Hematopoietic multipotent progenitor cell treated with erythropoietin and hydrocortisone succinate and interleukin-3 and kit ligand, for 4 days (in vitro differentiated cells): Measurements from ENCODE around the gene EMC9.

Experiments
- DNase-seq: peaks from one replicate; pipeline ENCODE4 v3.0.0-alpha.2; 2015

Gene EMC9

GRCh38 chr14:24102357-24103048, 38.9 kb downstream of the EMC9 start:
- no peak for DNase-seq

- no peak for DNase-seq
Observed at GRCh38 chr14:24100982-24101494, 40.4 kb downstream of the EMC9 start.

GRCh38 chr14:24100197-24100981, 41.0 kb downstream of the EMC9 start:
- DNase-seq = peak; percentile 17

GRCh38 chr14:24098927-24099813, 42.2 kb downstream of the EMC9 start:
- no peak for DNase-seq

GRCh38 chr14:24098229-24098926, 43.0 kb downstream of the EMC9 start:
- DNase-seq = no peak

- DNase-seq = no peak
Observed at GRCh38 chr14:24096545-24097181, 44.7 kb downstream of the EMC9 start.

- DNase-seq = peak; percentile 96
Observed at GRCh38 chr14:24095271-24096068, 45.9 kb downstream of the EMC9 start.

GRCh38 chr14:24094841-24095270, 46.5 kb downstream of the EMC9 start:
- DNase-seq = no peak

GRCh38 chr14:24093901-24094840, 47.2 kb downstream of the EMC9 start, which contains the start of gene PCK2:
TSS of gene PCK2 (plus strand) at chr14:24094311. CDS start at chr14:24094406, 95 bp downstream.
- DNase-seq = peak; percentile 98

- no peak for DNase-seq
Observed at GRCh38 chr14:24093207-24093900, 48.0 kb downstream of the EMC9 start.

GRCh38 chr14:24092505-24093206, 48.7 kb downstream of the EMC9 start:
- DNase-seq = no peak

GRCh38 chr14:24092110-24092504, 49.3 kb downstream of the EMC9 start:
- no peak for DNase-seq

GRCh38 chr14:24089890-24090289, 51.5 kb downstream of the EMC9 start:
- no peak for DNase-seq
